ENCODE results near the gene TBX21.
A peak's percentile ranks its signal among the peaks of the same experiment; 100 is the strongest.

The TBX21 gene

DNA sequence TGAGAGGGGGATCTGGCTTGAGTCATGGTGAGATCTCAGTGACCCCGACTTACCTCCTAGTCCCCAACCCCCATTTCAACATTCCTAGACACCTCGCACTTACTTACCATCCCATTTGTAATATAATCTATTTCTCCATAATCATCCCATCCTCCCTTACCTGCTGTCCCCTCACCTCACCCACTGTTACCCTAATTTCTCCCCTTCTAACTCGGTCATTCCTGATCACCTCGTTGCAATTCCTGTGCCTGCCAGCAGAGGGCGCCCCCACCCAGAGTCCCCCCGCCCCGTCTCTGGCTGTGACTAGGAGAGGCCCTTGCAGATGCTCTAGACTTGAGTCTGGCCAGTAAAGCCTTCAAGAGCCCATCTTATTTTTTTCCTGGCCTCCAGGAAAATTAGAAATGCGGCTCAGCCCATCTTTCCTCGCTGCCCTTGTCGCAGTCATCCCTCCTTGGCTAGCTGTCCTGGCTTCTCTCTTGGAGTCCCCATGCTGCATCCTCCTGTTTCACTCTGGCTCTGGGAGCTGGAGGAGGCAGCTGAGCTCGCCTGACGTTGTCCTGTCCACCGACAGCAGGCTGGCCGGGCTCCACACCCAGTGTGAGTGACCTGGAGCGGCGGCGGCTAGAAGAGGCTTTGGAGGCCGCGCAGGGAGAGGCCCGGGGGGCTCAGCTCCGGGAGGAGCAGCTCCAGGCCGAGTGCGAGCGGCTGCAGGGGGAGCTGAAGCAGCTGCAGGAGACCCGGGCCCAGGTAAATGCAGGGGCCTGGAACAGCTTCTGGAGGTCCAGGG lies 34.1 kb upstream of the TBX21 start:
- DNase-seq = peak; percentile 75

DNA sequence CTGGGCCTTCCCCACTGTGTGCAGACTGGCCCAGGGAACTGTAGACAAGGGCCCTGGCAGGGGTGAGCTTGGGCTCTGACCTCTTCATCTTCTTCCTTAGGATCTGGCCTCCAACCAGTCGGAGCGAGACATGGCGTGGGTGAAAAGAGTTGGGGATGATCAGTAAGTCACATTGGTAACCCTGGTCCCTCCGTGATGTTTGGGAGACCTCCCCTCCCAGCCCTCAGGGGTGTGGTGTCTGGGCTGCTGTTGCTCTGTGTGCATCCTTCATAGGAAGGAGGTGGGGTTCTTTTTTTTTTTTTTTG lies 33.5 kb upstream of the TBX21 start:
- no peak for DNase-seq

DNA sequence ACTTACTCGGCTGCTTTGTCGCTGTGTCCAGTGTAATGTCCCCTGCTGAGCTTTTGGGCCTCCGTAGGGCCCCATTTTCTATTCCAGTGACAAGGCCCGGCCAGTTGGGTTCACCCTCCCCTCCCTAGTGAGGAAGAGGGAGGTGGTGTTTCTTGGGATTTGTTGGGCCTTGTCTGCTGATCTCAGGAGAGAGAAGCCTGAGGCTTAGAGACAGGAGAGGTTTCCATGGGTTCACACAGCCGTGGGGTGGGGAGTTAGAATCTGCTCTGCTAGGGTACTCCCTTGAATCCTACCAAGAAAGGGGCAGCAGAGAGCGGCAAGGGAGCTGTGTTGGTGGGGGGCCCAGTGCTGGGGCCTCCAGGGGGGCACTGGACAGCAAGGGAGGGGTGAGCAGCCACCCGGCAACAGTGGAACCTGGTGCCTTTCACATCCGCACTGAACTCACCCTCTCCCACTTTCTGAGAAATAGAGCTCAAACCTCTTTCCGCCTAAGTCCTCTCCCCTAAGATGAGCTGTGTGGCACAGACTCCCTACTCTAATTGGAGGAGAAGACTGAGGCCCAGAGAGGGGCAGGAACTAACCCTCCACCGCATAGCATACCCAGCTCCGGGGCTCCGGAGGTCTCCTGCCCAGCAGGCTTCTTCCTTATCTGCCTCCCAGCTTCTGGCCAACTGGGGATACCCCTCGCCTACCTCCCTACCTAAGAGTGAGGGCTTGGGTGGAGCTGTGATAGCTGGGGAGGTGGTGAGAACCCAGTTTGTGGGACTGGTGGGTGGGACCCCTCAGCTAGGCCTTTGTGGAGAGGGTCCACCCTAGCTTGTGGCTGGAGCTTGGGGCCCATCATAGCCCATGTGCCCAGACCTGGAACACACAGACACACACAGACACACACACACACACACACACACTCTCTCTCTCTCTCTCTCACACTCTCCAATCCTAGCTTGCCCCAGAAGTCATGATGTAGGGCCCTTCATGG lies 32.3 kb upstream of the TBX21 start:
- no peak for DNase-seq

DNA sequence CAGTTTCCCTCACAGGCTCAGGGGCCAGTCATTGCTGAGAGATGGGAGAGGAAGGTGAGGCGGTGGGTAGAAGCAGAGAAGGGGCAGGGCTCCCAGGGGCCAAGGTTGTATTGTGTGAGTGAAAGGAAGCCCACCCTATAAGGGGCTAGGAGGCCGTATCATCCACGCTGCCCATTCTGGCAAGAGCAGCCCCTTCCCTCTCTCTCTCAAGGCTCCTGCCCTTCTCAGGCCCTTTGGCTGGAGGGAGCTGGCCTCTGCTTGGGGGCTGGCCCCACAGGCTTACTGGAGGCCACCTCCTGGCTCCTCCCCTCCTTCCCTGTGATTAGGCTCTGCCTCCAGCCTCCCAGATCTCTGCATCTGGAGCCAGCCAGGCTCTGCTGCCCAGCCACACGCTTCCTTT lies 31.4 kb upstream of the TBX21 start:
- no peak for DNase-seq

DNA sequence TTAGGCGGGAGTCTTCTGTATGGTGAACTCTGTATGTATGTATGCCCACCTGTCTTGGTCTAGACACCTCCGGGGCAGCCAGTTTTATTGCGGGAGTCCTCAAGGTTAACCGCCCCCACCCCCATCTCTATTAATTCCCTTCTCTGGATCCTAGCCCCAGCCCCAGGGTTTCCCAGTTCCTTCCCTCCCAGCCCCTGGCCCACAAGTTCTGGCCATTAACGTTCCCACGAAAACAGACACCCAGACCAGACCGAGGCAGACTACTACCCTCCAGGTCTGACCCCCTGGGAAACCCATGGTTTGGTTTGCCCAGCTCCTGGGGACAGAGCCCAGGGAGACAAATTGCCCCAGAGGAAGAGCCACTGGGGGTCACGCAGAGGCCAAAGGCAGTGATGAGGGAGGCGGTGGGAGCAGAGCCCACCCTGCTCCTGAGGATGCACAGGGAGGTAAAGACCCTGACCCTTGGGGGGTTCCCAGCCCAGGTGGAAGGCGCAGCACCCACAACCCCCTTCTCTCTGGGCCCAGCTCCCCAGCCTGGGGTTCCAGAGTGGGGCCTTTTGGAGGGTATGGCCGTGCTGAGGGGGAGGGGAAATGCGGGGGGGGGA lies 30.5 kb upstream of the TBX21 start:
- no peak for DNase-seq

DNA sequence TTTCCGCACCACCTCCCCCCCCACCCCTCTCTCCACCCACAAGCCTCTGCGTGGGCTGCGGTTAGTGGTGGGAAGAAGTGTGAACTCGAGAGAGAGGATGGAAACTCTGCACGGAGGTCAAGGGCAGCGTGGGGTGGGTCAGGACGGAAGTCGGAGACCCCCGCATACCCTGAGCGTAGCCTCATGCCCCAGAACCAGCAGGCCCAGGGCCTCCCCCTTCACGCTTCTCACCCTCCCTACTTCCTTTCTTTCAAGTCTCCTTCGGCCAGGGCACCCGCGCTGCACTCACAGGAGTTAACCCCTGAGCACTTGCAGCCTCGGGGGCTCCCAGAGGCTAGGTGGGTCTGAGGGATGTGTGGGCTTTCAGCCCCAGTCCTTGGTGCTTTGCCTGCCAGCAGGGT lies 29.8 kb upstream of the TBX21 start:
- no peak for DNase-seq

DNA sequence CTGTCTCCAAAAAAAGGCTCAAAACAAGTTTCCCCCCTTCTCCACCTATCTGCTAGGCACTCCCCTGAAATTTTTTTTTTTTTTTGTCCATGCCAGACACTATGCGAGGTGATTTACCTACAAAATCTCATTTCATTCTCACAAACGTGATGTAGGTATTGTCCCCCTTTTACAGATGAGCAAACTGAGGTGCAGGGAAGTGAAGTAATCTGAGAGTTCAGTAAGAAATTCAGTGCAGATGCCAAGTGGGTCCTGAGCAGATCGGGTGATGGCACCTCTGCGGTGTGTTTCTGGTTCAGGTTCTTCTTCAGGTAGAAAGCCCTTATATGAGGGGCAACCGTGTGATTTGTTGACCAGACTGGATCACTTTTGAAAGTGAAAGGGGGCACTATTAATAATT lies 29.4 kb upstream of the TBX21 start:
- no peak for DNase-seq

DNA sequence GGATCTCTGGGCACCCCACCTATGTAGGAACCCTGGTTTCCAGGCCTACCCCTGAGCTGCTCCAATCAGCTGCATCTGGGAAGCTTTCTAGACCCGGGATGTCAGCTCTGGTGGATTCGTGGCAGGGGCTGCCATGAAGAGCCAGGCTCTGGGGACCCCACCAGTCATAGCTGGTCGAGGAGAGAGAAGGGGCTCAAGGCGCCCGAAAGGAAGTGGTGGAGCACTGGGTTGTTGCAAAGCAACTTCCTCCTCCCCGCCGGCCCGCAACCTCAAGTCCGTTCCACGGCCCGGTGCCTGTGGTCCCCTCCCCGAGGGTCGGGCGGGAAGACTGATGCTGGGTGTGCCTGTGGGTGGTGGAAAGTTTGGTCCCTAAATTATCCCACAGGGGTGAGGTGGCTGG lies 28.9 kb upstream of the TBX21 start:
- no peak for DNase-seq

DNA sequence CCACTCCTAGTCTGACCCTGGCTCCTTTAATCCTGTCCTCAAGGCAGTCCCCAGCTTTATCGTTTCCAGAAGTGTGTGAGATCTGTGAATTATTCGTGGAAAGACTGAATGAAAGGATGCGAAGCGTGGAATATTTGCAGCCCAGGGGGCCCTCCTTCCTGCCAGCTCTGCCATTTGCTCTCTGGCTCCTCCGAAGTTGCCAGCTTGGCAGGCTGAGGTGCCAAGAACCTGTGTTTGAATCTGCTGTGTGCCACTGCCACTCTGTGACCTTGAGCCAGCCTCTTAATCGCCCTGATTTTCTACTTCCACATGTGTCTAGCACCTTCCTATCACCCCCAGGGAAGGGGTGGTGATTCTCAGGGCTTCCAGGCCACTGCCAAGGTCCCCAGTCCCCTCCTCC lies 28.3 kb upstream of the TBX21 start:
- DNase-seq = no peak

DNA sequence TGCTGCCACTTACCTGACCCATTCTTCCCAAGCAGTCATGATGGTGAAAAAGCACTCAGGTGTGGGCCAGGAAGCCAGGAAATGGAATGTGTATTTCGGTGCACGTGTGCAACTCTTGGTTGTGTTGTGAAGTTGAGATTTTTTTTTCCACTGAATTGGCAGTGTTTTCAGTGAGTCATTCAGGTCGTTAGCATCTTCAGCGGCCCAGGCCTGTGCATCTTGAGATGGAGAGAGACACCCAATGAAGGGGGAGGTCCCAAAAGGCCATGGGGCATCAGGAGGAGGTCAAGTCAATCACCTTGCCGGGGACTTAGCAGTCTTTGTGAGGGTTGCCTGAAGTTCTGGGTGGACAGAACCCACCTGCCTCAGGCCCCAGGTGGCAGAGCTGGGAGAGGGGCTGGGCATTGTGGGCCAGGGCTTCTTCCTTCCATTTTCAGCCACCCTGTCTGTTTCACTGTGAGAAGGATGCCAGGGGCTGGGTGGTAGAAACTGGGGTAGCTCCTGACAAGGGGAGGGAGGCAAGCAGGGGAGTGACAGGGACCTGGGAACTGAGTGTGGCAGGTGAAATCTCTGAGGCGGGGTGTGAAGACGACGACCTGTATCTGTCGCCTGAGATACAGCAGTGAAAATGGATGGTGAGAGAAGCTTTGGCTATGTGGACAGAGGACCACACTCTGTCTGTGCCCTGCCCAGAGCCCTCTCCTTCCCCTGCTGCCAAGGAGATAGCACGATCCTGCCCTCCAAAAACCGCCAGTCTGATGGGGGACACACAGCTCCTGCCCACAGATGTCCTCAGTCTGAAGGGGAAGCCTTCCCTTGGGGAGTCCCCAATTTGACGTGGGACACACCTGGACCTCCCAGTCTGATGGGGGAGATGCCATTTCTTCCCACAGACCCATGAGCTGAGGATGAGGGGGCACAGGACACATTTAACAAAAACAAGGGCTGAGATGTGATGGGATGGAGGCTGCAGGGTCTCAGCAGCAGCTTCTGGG lies 27.2 kb upstream of the TBX21 start:
- no peak for DNase-seq

DNA sequence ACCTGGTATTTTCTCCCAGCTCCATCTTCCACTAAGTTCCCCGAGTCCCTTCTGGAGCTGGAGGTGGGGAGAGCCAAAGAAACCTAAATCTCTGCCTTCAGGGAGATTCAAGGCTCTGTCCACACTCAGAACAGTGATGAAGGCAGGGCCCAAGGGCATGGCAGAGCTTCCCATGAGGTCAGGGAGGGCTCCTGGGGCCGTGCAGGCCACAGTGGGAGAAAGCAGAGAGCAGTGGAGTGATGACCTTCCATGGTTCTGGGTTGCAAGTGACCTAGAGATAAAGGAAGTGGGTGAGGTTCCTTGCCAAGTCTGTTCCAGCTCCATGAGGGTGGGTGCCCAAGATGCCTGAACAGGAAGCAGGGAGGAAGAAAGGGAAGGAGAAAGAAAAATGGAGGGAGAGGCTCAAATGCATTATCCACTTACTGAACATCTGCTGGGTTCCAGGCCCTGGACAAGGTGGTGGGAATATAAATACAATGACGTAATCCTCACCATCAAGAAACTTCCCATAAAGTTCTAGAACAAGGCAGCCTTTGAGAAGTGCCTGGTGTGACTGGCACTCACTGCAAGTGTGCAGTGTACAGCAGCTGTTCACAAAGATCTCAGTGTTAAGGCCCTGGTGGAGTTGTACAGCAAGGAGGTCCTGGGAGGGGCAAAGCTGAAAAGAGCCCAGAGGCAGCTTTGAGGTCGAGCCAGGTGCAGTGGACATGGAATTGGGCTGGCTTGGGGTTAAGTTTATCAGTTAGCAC lies 25.8 kb upstream of the TBX21 start:
- no peak for DNase-seq

DNA sequence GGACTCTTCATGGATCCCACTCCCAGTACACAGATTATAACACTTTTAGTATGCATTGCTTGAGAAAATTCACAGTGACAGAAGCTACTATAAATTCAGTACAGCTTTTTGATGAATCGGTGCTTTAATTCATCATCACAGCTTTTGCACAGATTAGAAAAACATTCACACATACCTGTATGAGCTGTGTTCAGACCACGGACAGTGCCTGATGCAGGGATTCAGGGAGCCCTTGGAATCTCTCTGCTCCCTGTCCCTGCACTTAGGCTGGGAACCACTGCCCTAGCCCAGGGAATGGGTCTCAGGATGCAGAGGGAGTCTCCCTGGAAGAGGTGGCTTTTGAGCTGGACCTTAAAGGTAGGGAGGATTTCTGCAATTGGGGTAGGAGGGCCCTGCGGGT lies 25.2 kb upstream of the TBX21 start:
- no peak for DNase-seq

DNA sequence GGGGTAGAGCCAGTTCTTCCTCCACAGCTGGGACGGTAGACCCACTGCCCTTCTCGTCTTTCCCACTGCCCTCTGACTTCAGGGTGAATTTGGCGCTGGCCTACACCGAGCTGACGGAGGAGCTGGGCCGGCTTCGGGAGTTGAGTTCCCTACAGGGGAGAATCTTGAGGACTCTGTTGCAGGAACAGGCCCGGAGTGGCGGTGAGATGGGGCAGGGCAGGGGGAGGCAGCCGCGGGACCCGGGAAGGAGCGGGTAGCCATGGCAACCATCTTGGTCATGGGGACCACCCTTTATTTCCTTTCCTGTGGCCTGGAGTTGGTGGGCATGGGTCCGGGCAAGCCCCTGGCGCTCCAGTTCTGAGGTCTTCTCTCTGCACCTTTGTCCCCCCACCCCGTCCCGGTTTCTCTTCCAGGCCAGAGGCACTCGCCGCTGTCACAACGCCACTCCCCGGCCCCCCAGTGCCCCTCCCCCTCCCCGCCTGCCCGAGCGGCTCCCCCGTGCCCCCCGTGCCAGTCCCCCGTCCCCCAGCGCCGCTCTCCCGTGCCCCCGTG lies 24.6 kb upstream of the TBX21 start:
- DNase-seq = no peak

DNA sequence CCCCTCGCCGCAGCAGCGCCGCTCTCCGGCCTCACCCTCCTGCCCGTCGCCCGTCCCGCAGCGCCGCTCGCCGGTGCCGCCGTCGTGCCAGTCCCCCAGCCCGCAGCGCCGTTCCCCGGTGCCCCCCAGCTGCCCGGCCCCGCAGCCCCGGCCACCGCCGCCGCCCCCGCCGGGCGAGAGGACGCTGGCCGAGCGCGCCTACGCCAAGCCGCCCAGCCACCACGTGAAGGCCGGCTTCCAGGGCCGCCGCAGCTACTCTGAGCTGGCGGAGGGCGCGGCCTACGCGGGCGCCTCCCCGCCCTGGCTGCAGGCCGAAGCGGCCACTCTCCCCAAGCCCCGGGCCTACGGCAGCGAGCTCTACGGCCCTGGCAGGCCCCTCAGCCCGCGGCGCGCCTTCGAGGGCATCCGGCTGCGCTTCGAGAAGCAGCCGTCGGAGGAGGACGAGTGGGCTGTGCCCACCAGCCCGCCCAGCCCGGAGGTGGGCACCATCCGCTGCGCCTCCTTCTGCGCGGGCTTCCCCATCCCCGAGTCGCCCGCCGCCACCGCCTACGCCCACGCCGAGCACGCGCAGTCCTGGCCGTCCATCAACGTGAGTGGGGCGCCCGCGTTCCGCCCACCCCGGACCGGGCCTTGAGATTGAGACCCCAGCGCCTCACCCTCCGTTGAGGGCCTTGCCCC lies 24.0 kb upstream of the TBX21 start:
- DNase-seq = no peak

DNA sequence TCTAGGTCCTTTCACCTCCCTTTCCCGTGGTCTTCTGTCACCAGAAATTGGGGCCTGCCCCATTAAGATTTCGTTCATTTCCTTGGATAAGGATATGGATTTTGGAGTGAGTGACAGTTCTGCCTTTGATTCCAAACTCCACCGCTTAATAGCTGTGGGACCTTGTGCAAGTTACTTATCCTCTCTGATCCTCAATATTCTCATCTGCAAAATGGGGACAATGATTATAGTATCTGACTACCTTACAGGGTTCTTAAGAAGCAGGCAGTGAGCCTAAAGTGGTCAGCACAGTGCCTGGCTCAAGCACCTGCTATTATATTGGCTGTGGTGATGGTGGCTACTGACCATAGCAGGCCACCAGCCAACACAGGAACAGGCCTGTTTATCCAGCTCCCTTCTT lies 23.4 kb upstream of the TBX21 start:
- no peak for DNase-seq

DNA sequence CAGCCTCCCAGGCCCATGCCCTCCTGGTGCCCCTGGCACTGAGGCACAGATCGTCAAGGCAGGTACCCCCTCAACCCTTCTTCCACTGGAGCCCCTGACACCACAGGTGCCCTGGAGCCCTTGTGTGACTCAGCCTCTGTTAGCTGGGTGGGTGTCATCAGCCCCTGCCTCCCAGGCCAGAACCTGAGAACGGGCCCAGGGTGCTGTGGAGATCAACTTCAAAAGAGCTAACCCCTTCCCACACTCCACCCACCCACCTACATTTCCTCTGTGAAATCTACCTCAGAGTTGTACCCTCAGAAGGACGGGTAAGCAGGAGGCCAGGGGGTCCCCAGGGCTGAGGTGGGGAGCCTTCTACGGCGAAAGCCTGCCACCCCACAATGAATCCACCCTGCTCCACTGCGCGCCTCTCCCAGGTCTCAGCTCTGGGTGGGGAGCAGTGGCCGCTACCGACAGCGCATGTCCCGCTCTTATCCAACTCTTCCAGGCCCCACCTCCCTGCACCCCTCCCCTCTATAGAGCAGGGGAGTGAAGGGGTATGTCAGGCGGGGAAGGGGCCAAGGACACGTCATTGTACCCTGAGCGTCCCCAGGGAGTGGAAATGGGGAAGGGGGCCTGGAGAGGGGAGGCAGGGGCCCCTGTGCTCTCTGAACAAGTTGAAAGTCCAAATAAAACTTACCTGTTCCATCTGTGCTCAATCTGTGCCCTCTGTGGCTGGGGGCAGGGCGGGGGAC lies 21.5 kb upstream of the TBX21 start:
- no peak for DNase-seq

DNA sequence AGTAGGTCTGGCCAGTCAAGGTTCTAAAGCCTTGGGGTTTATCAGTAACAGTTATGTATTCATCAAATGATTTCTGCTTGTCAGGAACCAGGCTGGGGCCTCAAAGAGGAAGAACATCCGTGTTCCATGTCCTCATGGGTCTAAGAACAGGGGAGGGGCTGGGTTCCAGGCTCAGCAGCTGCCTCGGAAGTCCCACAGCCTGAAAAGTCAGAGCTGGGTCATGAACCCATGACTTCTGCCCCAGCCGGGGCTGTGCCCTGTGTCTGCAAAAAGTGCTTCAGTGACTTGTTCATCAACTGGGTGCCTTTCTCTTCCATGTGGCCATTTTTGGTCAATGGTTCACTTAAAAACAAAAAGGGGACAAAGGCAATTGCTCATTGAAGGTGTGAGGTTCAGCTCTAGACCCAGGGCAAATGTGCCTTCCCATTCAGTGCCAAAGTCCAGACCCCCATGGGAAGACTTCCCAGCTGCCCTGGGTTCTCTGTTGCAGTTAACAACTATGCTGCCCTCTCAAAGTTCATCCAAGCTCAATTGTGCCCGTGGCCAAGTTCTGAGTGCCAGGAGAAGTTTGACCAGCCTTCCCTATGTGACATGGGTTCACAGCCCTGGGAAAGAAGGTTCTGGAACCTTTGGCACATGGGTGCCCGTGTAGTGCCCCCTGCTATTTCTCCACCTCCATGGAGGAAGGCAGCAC lies 20.6 kb upstream of the TBX21 start:
- no peak for DNase-seq

DNA sequence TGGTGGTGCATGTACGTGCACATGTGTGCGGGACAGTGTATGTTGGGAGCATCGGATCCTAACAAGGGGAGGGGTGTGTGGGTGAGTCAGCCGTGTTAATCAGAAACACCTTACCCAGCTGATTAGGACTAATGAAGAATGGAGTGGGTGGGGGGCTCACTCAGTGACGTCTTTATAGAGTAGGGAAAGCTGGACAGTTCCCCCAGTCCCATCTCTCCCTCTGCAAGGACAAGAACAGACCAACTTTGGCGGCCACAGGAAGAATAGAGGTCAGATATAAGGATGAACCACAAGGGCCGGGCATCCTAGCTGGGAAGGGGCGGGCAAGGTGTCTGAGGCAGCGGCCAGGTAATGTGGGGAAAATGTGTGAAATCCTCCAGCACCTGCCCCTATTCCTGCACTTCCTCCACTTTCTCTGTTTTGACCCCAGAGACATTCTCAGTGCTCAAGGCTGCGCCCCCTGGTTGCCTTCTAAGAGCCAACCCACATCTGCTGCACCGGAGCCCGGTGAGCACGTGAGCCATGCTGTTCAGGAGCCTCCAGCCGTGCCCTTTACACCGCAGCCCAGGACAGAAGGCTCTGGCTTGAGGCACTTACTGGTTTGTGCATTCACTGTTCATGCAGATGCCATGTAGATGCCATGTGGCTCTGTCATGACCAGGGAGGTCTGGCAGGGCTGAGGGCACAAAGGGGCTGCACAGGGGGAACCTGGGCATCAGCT lies 18.9 kb upstream of the TBX21 start:
- no peak for DNase-seq
